MM.1S (cell line): ENCODE data around the gene MAST3.

Experiments used
- CTCF ChIP-seq: fragments of 300-600 bp; sonication (generic); IDR thresholded peaks from 2 replicates; pipeline ENCODE4 v1.5.1; 2016; ENCODE audit warnings: antibody characterized with exemption, low read length, mixed read lengths
- EZH2 ChIP-seq: fragments of 300-600 bp; sonication (generic); optimal IDR thresholded peaks from 2 replicates; pipeline ENCODE3; 2017; ENCODE audit warnings: low read depth, mild to moderate bottlenecking, antibody characterized with exemption, low read length, mixed read lengths
- EZH2phosphoT487 ChIP-seq: fragments of 300-600 bp; sonication (generic); IDR thresholded peaks from 2 replicates; pipeline ENCODE4 v1.6.1; 2018; ENCODE audit warnings: antibody characterized with exemption, low read length

GRCh38 chr19:18073197-18073596 lies 24.4 kb upstream of the MAST3 start:
- TF ChIP-seq CTCF (no peak), EZH2 (no peak), EZH2phosphoT487 (no peak)
